ENCODE measurements around the gene DICER1. TPM values are rescaled to one million over a fixed set of nuclear protein-coding genes. Genes with fewer than 3 reads are reported as not detected.

Gene DICER1
- total and polyA plus RNA-seq, 2 experiments from 2014 or later = 21.4 to 59.2 TPM

- DNase-seq (ENCODE audit: low spot score) = no peak
- no peak overlapping the region for H3K4me3 Mint-ChIP-seq
- TF ChIP-seq NANOG (IDR thresholded peaks at IDR 0.05; ENCODE audit: borderline replicate concordance) (no peak), EZH2 (IDR thresholded peaks at IDR 0.05; ENCODE audit: low read depth, unreplicated experiment) (no peak), ZNF462 (CRISPR knock-in tag; IDR thresholded peaks at IDR 0.05) (no peak), EZH2phosphoT487 (IDR thresholded peaks at IDR 0.05; ENCODE audit: unreplicated experiment) (no peak), POLR2AphosphoS5 (IDR thresholded peaks at IDR 0.05; ENCODE audit: low read depth) (no peak), ZNF114 (CRISPR knock-in tag; IDR thresholded peaks at IDR 0.05) (no peak), JUNB (IDR thresholded peaks at IDR 0.05; ENCODE audit: unreplicated experiment) (no peak), STAT1 (IDR thresholded peaks at IDR 0.05; ENCODE audit: unreplicated experiment) (no peak), REST (IDR thresholded peaks at IDR 0.05; ENCODE audit: unreplicated experiment) (no peak), CTCF (conservative IDR thresholded peaks at IDR 0.05; ENCODE audit: low read depth in 2 of 2) (no peak), ETS1 (IDR thresholded peaks at IDR 0.05) (no peak), ZNF331 (CRISPR knock-in tag; IDR thresholded peaks at IDR 0.05; ENCODE audit: low read depth) (no peak), CREB1 (CRISPR knock-in tag; IDR thresholded peaks at IDR 0.05; ENCODE audit: low read depth) (no peak)
These were observed 105.2 kb downstream of the DICER1 start for GRCh38 chr14:95052016-95052585.

More at GRCh38 chr14:95052016-95052585, 105.2 kb downstream of the DICER1 start:
- H3K36me3 ChIP-seq (ENCODE audit: insufficient read depth) = no peaks in the 10 kb centered on the region
- H3K79me2 ChIP-seq (replicated peaks; ENCODE audit: insufficient read depth) = no peaks in the 10 kb centered on the region
- no peaks in the 10 kb centered on the region for H3F3A ChIP-seq (replicated peaks; ENCODE audit: low read depth)
- H3K4me1 ChIP-seq (ENCODE audit: insufficient read depth) = no peaks in the 10 kb centered on the region
- Mint-ChIP-seq H3K27ac (no peak overlapping the region), H3K9me3 (no peaks in the 10 kb centered on the region; the same call in 2 of the 3 replicates), H3K4me1 (peaks cover 17% of the 10 kb centered on the region), H3K36me3 (ENCODE audit: low read depth) (no peaks in the 10 kb centered on the region; the same call in 2 of the 3 replicates), H3K27me3 (ENCODE audit: insufficient read depth, low read depth, poor library complexity) (peaks cover 13% of the 10 kb centered on the region)
- no peak; the same call in 2 of the 3 replicates for ATAC-seq
- no peak overlapping the region for H3K4me3 ChIP-seq
- no peaks in the 10 kb centered on the region for H3K9me2 ChIP-seq (ENCODE audit: insufficient read depth)
- no peak overlapping the region for H2AFZ ChIP-seq
- H3K27me3 ChIP-seq (ENCODE audit: insufficient read depth) = no peaks in the 10 kb centered on the region
- H4K20me1 ChIP-seq (replicated peaks; ENCODE audit: insufficient read depth) = no peaks in the 10 kb centered on the region
- H3K27ac ChIP-seq (ENCODE audit: low read depth) = no peak overlapping the region
- no peak overlapping the region for H3K4me2 ChIP-seq
